DMS53 treated with DMSO at 0.1 percent for 48 hours (cell line): ENCODE measurements around the gene OTUD7B.
"Not testable (repeated sequence)": the region's sequence is repeated elsewhere in the genome, so short reads cannot be mapped to it uniquely, and the experiment has no call there.

Source experiments
- DNase-seq: peaks from one replicate; lab custom pipeline; 2025; ENCODE audit not compliant: unreplicated experiment; lab: John Stamatoyannopoulos, UW

OTUD7B gene

DNA sequence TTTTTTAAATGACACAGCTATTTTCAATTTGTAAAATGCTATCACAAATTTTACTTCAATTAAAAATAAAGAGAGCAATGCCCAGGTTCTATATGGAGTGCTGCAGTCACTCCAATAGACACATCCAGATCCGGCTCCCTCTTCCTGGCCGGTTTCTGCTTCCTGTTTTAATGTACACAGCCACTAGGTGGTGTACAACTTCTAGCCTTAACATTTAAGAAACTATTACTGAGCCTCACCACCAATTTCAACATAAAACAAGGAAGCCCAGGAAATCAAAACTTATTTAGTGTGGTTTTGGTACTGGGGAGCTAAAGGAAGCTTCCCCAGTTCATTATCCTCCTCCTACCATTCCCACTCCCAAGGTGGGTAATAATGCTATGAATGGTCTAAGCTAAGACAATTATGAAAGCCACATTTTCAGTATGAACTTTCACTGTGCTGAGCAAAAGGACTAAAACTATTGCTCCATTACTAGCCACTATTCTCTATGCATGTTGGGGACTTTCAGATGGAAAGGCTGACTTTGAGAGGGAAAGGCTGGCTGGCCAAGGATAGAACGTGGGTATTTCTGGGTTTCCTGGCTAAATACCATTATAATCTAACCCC is 48.4 kb downstream of the OTUD7B start:
- DNase-seq: peak; percentile 71

DNA sequence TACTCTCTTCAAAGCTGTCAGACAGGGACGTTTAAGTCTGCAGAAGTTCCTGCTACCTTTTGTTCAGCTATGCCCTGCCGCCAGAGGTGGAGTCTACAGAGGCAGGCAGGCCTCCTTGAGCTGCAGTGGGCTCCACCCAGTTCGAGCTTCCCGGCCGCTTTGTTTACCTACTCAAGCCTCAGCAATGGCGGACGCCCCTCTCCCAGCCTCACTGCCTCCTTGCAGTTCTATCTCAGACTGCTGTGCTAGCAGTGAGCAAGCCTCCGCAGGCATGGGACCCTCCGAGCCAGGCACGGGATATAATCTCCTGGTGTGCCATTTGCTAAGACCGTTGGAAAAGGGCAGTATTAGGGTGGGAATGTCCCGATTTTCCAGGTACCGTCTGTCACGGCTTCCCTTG is 53.0 kb downstream of the OTUD7B start:
- not testable (repeated sequence) for DNase-seq

DNA sequence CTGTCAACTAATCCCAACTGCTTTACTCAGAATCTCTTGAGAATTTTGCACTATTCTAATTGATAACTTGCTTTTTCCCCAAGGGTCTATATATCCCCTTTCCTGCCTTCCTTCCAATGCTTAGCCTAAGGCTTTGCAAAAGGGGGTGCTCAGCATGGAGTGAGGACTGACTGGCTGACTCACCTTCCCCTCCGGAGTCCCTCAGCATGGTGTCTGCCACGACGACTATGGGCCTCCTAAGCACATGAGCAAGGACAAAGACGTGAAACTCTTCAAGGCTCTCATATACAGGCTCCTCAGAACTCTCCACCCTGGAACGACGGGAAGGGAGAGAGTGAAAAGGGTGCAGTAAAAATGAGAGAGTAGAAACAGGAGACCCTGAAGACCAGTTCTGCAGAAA is 60.6 kb downstream of the OTUD7B start:
- DNase-seq: no peak

DNA sequence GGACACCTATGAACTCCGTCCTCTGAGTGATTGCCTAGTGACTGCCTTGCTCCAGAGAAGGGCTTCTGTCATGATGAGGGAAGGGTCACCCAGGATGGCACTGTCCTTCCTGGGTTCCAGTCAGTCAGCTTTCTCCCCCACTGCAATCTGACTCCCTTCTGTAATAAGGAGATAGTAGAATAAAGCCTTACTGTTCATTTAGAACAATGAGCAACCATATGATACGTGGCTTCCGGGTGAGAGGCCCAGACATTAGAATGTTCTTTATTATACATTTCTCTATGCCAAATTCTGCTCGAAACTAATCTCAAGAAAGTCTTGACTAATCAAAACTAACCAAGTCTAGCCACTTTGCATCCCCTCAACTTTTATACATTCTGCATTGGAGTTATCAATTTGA is 65.3 kb downstream of the OTUD7B start:
- no peak for DNase-seq

DNA sequence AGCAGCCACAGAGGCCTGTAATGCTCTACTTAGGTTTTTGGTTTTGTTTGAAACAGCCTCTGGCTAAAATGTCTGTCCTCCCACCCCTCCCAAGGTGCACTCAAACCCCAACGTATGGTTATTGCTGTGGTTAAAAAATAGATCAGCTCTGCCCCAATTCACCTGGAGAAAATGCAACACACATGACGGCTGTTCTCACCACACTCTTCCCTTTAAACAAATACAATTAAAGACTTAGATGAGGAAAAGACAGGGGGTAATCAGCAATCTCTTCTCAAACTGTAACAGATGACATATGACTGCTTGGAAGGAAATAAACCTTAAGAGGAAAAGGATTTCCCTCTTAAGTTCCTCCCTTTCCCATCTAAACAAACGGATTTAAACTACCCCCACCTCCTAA is 67.6 kb downstream of the OTUD7B start:
- DNase-seq: no peak

DNA sequence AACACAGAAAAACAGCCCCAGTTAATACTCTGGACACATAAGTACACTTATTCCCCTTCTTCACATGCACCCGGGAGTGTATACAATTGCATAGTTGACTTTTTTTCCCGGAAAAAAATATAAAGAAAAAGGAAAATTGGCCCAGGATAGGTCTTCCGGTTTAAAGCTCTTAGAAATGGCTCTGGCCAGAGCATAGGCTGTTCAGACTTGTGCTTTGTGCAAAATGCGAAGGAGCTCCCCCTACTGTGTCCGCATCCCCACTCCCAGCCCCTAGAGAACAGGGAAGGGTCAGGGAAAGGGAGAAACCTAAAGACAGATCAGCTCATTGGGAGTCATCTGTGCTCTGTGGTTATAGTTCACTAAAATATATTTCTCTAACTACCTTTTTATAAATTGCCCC is 68.3 kb downstream of the OTUD7B start:
- DNase-seq: no peak

DNA sequence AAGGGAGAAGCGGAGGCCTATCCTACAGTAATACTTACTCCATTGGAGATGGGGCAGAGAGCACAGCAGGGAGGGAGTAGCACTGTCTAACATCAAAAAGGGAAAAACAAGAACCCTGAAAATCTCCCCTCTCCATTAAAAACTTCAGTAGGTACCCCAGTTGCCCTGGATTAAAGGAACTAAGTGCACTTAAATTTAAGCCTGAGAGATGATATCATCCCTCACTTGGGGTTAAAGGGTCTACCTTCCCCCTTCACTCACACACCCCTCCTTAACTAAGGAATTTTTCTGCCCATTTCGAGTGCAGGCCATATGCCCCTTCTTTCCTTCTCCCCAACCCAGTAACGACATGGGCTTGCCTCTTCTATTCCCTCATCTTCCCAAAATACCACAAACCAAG is 70.1 kb downstream of the OTUD7B start:
- no peak for DNase-seq

DNA sequence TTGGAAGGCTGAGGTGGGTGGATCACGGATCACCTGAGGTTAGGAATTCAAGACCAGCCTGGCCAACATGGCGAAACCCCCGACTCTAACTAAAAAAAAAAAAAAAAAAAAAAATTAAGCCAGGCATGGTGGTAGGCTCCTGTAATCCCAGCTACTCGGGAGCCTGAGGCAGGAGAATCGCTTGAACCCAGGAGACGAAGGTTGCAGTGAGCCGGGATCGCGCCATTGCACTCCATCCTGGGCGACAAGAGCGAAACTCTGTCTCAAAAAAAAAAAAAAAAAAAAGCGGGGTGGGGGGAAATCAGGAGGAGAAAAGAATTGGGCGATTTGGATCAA is 71.9 kb downstream of the OTUD7B start:
- not testable (repeated sequence) for DNase-seq

DNA sequence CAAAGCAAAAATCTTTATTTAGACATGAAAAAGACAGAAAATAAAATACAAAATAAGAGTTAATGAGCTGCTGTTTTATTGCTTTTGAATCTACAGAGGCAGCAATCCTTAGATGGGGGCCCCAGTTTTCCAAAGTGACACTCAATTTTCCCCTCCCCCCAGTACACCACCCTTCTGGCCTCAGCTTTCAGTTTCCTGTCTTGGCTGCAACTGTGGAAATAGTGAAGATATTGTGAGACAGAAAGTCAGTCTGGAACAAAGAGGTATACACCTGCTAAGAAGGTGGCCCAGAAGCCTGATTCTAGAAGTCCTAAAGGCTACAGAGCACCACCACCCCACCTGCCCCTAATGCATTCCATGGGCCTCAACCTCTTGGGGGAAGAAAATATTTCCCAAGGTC is 72.8 kb downstream of the OTUD7B start:
- DNase-seq: no peak

DNA sequence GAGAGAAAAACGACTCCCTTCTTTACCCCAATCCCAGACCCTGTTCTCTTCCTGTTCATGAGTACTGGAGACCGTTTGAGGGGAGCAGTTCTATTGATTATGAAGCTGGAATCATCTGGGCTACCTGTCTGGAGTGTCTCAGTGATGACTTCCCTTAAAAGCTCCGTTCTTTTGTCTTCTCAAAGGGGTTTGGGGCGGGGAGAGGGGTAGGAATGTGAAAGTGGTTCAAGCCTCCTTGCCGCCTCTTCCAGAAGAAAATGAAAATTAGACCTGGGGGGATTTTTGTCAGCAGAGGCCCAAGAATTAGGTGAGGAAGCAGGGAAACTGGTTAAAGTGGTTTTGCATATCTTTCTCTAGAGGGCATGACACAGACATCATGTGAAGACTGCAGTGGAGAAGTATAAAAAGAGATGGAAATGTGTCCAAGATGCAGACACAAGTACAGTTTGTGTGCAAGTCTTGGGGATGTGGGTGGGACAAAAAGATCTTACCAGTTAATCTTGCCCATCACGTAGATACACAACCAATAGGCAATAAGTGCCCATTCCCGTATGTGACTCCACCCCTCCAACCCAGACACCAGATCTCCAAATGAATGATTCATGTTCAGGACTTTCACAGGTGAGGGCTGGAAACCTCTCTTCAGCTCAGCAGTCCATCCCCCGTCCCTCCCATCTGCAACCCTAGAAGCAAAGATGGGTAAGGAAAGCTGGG is 73.4 kb downstream of the OTUD7B start:
- peak; percentile 57 for DNase-seq

DNA sequence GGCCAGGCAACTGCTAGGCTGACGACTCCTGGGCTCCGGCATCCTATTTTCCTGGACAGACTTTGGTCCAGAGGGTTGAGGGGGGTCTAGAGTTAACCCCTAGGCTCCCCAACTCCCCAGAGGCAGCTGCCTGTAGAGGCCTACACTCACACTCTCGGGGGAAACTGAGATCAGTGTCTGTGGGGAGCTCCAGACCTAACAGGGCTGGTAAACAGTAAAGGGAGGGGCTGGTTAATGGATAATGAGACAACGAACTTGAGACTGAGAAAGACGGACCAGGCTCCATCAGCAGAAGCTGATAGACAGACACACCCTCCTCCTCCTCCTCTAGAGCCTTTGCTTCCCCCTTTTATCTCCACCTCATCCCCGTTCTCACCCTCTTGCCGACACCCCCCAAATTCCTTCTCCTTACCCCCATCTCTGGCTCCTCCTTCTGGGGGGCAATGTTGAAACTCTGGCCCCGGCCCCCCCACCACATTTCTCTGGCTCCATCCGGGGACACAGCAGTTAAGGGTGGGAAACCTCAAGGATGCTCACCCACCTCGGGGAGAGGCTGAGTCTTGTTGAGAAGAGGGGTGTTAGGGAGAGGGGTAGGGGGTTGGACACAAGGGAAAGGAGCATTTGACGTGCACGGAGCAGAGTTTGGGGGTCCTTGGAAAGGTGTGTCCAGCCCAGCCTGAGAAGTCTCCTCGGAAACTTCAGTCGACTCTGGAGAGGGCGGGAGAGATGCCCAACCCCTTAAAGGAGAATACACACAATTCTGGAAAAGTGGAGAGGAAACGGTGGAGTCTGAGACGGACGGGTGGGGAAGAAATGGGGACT is 74.1 kb downstream of the OTUD7B start, which contains the start of gene MTMR11:
MTMR11 (minus strand) TSS at position 710 of the 822 bp plus-strand sequence; CDS start at position 478, 232 bp downstream.
- peak; percentile 33 for DNase-seq

DNA sequence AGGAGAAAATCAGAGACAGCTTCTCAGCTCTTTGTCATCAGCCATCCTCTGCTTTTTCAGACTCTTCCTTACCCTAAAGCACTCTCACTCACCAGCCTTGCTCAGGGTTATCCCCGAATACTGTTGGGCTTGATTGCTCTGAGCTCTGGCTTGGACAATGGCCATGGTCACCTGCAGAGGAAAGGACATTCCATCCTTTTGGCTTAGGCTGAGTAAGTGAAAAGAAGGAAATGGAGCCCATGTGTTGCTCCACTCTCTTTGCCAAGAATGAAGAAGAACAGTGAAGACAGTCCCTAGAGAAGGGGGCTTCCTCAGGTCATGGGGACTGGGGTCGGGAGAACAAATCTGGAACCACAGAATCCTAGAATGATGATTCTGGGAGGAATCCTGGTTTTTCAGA is 76.2 kb downstream of the OTUD7B start:
- no peak for DNase-seq

DNA sequence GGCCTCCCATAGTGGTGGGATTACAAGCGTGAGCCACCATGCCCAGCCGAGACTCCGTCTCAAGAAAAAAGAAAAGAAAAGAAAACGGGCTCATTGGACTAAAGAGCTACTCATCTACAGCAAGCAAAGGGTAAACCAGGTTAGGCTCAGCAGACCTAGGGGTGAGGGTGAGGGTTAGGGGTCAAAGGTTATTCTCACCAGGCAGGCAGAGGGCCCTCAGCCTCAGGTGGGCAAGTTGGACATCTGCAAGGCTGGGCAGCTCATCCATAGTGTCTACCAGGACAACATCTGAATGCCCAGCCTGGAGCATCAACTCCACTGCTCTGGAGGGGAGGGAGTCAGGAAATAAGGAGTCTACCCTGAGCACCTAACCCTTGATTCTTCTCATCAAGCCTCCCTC is 77.3 kb downstream of the OTUD7B start:
- DNase-seq: no peak

DNA sequence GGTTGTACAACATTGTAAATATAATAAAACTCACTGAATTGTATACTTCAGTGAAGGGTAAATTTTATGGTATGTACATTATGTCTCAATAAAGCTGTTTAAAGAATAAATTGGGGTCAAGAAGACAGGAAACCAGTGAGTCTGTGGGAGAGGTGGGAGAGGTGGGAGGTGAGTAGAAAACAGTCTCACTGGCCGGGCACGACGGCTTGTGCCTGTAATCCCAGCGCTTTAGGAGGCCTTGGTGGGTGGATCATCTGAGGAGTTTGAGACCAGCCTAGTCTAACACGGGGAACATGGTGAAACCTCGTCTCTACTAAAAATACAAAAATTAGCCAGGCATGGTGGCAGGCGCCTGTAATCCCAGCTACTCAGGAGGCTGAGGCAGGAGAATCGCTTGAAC is 78.1 kb downstream of the OTUD7B start:
- DNase-seq: no peak

DNA sequence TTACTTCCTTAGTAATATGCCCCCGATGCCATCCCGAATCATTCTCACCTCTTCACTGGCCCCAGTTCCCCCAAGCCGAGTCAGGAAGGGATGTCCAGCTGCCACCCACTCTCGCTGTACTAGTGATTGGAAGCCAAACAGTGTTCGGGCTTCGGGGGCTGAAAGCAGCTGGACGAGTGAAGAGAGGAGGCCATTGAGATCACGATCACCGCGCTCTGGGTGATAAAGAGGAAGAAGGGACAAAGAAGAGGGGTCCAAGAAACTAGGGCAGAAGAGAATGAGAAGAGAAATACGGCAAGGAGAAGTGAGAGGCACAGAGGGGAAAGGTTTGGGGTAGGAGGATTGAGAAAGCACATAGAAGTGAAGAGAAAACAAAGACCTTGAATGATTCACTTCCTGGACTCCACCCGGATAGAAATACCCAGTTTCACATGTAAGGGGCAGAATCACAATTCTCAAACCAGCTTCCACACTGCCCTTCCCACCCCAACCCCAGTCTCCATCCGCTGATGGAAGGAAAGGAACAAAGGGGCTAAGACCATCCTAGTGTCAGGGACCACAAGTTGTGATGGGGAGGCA is 79.2 kb downstream of the OTUD7B start:
- no peak for DNase-seq

DNA sequence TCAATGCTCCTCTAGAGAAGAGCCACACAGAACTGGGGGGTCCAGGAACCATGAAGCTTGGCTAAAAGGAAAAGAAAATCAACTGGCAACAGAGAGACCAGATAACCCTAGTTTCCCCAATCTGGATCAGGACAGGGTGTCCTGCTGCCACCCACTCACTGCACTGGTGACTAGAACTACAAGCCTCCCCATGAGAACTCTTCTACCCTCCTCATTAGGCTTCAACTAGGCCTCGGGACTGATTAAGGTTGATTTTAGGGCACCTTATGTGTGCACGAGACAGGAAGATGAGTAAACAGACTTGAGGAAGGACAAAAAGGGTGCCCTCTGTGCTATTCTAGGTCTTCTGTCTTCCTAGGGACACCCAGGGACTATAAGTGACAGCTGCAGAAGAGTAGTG is 80.7 kb downstream of the OTUD7B start:
- no peak for DNase-seq

DNA sequence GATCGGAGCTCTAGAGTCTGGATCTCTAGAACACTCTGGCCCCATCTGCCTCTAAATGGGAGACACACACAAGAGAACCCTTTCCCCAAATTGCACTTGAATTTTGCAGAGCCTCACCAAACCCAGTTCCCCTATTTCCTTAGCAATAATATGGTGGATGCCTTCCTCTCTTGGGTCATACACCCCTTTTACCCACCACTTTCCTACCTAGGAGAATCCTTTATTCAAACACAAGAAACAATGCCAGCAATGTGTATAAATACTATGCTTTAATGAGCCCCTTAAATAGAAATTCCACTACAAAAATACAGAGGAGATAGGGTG is 82.2 kb downstream of the OTUD7B start:
- no peak for DNase-seq

DNA sequence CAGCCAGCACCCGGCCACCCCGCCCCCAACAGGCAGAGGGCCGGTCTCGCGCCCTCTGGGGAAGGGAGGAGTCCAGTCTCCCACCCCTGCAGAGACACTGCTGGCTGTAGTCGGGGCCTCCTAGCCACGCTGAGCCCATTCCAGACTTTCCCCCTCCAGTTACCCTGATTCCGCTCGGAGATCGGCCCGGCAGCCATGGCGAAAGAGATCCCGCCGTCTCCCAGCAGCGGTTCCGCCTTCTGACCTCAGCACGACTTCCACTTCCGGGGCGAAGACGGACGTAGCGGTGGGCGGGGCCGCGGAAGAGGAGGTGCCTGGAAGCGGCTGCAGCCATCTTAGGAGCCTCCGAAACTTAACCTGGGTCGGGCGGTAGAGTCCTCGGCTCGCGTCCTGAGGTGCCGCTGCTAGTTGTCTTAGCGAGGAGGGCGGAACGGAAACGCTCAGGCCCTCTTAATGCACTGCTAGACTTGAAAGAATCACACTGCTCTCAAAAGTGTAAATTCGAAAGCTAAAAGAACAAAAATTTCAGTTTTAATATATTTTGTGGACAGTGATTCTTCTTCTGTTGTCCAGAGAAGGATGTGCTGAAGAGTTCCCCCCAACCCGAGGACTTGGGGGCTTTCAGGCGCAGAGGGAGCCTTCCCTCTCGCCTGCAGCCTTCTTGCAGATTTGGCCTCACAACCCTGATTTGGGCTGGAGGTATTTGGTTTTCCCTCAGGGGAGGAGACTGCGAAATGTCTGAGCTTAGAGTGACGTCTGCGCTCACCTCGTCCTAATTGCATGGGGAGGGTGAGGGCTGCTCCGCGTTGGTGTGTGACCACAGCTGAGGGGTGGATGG is 82.7 kb downstream of the OTUD7B start, which contains the start of gene SF3B4:
SF3B4 (minus strand) TSS at position 241 of the 838 bp plus-strand sequence; CDS start at position 197, 44 bp downstream.
- peak; percentile 91 for DNase-seq

DNA sequence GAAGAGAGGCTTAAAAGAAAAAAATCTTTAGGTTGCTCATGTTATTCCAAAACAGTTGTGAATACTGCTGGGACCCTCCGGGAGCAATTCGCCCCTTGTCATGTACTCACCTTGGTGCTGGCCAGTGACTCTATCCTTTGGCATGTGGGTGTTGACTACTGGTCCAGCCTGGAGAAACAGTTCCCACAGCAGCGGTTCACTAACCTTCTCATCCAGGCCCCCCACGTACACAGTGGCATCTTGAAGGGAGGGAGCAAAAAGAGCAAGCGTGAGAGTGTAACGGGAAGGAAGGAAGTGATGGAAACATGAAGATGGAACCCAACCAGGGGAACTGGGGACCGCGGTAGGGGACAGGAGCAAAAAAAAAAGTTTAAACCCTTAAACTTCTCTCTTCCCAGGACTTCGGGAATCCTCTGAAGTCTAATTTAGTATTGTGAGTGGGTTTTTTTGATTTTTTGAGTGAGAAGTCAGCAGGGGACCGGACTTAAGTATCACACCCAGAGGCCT is 83.4 kb downstream of the OTUD7B start:
- no peak for DNase-seq

DNA sequence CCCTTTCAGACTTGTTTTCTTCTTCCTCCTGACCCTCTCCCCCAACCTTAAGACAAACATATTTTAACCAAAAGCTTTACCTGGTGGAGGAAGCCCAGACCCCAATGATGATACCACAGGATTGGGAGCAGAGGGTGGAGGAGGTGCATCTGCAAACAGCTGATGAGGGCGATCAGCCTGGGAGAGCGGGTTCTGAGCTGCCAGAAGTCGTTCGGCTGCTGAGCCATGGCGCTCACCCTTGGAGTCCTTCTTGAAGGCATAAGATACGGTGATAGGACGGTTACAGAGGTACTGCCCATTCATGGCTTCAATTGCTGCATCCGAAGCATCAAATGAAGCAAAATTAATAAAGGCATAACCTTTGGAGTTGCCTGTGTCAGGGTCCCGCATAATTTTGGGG is 84.2 kb downstream of the OTUD7B start:
- DNase-seq: no peak

DNA sequence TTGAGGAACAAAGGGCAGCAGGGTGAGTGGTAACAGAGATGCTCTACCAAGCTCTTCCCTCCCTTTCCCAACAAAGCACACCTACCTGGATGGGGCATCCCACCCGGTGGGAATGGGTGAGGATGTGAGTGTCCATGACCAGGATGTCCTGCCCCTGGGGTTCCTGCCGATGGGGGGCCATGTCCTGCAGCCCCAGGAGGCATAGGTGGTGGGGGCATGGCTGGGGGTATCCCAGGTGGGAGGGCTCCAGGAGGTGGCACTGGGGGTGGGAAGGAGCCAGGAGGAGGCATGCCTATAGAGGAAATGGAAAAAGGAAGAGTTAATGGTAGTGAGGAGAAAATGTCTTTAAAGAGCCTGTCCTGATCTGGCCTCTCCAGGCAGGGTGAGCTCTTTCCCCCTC is 84.8 kb downstream of the OTUD7B start:
- no peak for DNase-seq
